KBM-7 (cell line): ENCODE measurements around the gene OSGEPL1.
"Not testable (repeated sequence)": the region's sequence is repeated elsewhere in the genome, so short reads cannot be mapped to it uniquely, and the experiment has no call there.

Source experiments
- DNase-seq: peaks from one replicate; pipeline ENCODE4 v3.0.0-alpha.2; 2015
- in situ Hi-C: fragments of 300-500 bp; cut with MboI; formaldehyde crosslinking; loops from 2 replicates; pipeline ENCODE4 v1.14.3; 2020; ENCODE audit warnings: low sequenced_read_pairs, low pct_unique_long_range_greater_than_20kb, mixed read lengths

Gene OSGEPL1

GRCh38 chr2:189756311-189756952, 6.2 kb downstream of the OSGEPL1 start:
- in situ Hi-C loops = no loop called here

GRCh38 chr2:189751080-189751658, 11.4 kb downstream of the OSGEPL1 start:
- in situ Hi-C loops = no loop called here
- peak; percentile 52 for DNase-seq

More at GRCh38 chr2:189756311-189756952, 6.2 kb downstream of the OSGEPL1 start:
- DNase-seq = no peak

- no peak for DNase-seq
- in situ Hi-C loops = no loop called here
These were observed 33.2 kb downstream of the OSGEPL1 start for GRCh38 chr2:189729430-189729829.

GRCh38 chr2:189726849-189727248, 35.7 kb downstream of the OSGEPL1 start:
- in situ Hi-C loops = no loop called here
- DNase-seq = no peak

- in situ Hi-C loops = no loop called here
These were observed 36.3 kb downstream of the OSGEPL1 start for GRCh38 chr2:189726271-189726670.

GRCh38 chr2:189723192-189723591, 39.4 kb downstream of the OSGEPL1 start:
- in situ Hi-C loops = no loop called here
- no peak for DNase-seq

More at GRCh38 chr2:189726271-189726670, 36.3 kb downstream of the OSGEPL1 start:
- DNase-seq = no peak

- in situ Hi-C loops = no loop called here
- no peak for DNase-seq
These were observed 43.0 kb downstream of the OSGEPL1 start for GRCh38 chr2:189719571-189719970.

GRCh38 chr2:189717593-189717992, 45.0 kb downstream of the OSGEPL1 start:
- in situ Hi-C loops, DNase-seq: not testable (repeated sequence)

- DNase-seq = no peak
- in situ Hi-C loops = no loop called here
These were observed 52.9 kb downstream of the OSGEPL1 start for GRCh38 chr2:189709501-189710221.

GRCh38 chr2:189702071-189702470, 60.5 kb downstream of the OSGEPL1 start:
- in situ Hi-C loops = no loop called here

GRCh38 chr2:189700681-189701080, 61.9 kb downstream of the OSGEPL1 start:
- DNase-seq = no peak
- in situ Hi-C loops = no loop called here

More at GRCh38 chr2:189702071-189702470, 60.5 kb downstream of the OSGEPL1 start:
- peak; percentile 21 for DNase-seq

- in situ Hi-C loops = no loop called here
- DNase-seq = peak; percentile 54
These were observed 64.3 kb downstream of the OSGEPL1 start for GRCh38 chr2:189698020-189698887.
